Posterior vena cava (tissue), 2 donors: ENCODE data around the gene MCOLN3. TPM values are rescaled to one million over a fixed set of nuclear protein-coding genes. Genes with fewer than 3 reads are reported as not detected.
"Not testable (repeated sequence)": the region's sequence is repeated elsewhere in the genome, so short reads cannot be mapped to it uniquely, and the experiment has no call there.

ENCODE experiments used
- DNase-seq: peaks from one replicate; pipeline ENCODE4 v3.0.0-alpha.2; 2020; ENCODE audit warnings: low spot score
- intact Hi-C, 2 donors: fragments of 100-400 bp; cut with DNase I; formaldehyde crosslinking; loops; one replicate each; pipeline versions ENCODE4 v1.14.1 to v1.14.2; 2022 to 2023
- total RNA-seq, 2 donors: library from RNA; stranded (reverse); fragmentation: NEBNext Ultra II Directional; extraction: Animal tissue kit (Norgen Biotek cat#: 25700); gene quantifications; one replicate each; pipeline ENCODE4 v1.2.1, GENCODE V29; 2021
- donor health status: DM: yes; HTN: yes; CAD: no.
- donor health status: DM: yes; HTN: yes; CAD: no.

The MCOLN3 gene
- total RNA-seq, 2 donors from 2014 or later, result 0.38 to 0.46 TPM

DNA sequence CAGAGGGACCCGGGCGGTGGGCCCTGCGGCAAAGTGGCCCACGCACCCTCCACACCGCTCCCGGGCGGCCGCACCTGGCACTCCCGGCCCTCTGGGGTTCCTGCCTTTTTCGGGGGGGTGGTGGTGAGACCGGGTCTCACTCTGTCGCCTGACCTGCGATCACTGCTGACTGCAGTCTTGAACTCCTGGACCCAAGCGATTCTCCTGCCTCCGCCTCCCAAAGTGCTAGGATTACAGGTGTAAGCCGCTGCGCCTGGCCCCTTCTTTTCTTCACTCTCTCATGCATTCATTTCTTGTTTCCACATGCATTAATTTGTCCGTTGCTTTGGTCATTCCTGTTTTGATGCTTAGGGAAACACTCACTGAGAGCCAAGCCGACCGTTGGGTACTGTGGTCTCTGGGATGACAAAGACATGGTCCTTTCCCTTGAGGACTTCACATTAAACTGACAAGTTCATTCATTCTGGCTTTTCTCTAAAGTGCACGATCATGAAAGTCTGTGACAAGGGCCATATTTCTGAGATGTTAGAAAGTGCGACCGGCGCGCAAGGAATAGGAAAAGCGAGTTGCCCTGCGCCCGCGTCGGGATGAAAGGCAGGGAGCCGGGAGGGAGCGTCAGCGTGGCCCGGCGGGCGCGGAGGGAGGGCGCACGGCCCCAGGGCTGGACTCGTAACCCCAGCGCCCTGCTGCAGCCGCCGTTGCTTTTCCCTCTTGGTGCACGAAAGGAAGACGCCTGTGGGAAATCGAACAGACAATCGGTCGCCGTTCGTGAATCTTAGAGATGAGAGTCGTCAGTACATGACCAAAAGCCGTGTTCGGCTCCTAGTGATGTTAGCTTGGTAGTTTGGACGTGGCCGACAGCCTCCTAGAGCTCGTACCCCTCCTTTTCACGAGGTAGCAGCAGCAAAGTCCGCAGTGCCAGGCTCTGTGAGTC is 50.4 kb downstream of the MCOLN3 start:
- intact Hi-C loops, result no loop called here
- DNase-seq, result no peak

DNA sequence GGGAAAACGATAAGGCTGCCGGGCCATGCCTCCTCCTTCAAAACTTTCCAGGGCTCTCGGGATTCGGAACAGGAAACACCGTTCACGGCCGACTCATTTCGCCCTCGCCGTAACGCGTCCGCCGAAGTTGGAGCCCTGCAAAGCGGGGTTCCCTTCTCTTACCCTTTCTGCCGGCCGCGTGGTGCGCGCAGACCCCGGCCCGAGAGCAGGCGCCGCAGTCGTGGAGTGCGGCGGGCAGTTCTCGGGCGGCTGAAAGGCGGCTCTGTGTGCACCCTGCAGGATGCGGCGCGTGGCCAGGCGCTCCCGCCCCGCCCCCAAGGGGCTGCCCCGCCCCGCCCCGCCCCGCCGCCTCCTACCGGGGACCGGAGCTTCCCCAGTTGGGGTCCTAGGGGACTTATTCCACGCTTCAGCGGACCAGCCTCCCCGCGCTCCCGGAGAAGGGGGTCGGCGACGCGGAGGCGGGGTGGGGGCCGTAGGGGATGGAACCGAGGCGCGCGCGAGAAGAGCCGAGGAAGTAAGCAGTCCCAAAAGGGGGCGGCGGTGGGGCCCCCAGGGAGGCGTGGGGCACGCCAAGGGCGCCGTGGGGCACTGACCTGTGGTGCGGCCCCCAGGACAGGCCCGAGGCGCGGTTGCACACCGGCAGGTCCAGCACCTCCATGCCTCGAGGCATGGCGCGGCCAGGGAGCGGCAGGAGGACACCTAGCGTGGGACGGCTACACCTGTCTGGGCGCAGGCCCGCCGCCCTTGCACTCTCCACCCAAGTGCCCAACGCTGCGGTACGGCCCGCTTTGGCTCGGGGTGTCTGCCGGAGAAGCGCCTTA is 51.2 kb downstream of the MCOLN3 start, which contains the start of gene MCOLN2:
TSS of gene MCOLN2 (minus strand) at position 268 of the 821 bp plus-strand sequence. CDS start at position 27, 241 bp downstream.
- DNase-seq, result peak; percentile 79
- intact Hi-C loops, result no loop called here

GRCh38 chr1:84995484-84996334 is 52.6 kb downstream of the MCOLN3 start:
- intact Hi-C loops, result no loop called here
- no peak for DNase-seq

DNA sequence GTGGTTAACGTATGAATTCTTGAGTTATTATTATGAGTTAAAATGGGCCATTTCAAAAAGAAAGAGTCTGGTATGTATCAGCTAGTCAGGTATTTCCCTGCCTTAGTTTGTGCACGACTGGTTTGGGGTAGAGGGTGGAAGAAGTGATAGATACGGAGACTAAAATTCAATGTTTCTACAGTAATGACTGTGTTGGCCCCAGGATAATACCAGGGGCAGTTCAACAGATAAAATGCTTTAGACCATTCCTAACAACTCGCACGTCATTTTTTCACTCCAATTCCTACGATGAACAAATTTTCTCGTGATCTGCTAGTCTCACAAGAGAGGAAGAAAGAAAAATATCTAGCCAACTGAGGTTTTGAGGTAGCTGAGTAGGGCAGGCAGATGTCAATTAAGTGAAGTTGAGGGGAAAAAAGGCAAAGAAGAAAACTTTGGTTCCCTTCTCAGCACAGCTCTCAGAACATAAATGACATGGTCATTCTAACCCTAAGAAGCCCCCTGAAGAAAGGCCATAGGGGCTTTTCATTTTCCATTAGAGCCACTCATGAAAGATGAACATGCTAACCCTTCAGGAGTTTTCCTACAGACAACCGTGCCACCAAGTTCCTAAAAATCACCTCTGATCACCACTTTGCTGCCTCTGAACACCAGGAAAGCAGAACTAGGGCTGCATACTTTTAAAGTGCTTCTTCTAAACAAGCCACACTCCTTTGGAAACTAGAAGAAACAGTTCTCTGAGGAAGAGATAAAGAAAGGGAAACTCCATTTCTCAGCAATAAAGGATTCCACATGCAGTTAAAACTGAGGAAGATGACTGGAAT is 57.0 kb downstream of the MCOLN3 start:
- DNase-seq, result no peak
- intact Hi-C loops, result no loop called here

GRCh38 chr1:84988588-84988987 is 59.7 kb downstream of the MCOLN3 start:
- intact Hi-C loops, result no loop called here
- DNase-seq, result no peak

- intact Hi-C loops, DNase-seq: not testable (repeated sequence)
Measured at GRCh38 chr1:84986561-84986960, 61.7 kb downstream of the MCOLN3 start.

DNA sequence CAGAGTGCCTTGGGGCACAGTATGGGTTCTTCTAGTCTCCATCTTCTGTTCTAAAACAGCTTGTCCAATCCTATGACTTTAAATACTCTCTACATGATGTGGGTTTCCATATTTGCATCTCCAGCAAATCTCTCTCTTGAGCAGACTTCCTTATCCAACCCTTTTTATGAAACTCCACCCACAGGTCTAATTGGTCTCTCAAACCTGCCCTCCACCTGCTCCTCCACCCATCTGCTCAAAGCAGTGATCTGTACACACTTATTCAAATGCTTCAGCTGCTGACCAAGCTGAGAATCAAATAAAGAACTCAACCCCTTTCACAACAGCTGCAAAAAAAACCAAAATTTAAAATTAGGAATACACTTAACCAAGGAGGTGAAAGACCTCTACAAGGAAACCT is 62.9 kb downstream of the MCOLN3 start:
- intact Hi-C loops, result no loop called here
- no peak for DNase-seq

DNA sequence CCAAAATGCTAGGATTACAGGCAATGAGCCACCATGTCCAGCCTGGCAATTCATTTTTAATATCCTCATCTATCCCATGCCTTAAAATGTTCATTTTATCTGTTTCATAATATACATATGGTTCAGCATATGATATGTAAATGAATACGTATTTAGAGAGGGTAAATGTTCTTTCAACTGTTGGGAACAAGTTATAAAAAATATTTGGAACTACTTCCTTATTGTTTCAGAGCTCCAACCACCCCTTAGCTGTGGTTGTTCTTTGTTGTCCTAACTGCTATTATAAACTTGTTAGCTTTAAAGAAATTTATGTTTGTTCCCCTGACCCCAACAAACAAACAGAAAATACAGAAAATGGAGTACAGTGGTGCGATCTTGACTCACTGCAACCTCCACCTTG is 65.9 kb downstream of the MCOLN3 start:
- intact Hi-C loops, result no loop called here
- no peak for DNase-seq

DNA sequence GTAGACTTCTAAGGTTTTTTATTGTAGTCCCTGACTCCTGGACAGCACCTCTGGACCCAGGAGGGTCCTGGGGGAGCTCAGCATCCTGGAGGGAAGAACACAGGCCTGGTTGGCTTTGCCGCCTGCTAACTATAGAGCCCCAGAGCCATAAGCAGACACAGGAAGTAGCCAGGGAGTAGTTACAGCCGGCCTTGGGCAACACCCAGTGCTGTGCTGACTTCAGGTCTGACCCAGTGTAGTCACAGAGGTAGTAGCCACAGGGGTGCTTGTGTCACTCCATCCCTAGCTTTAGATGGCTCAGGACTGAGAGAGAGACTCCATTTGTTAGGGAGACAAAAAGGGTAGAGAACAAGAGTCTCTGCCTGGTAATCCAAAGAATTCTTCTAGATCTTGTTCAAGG is 73.3 kb downstream of the MCOLN3 start:
- no peak for DNase-seq
- intact Hi-C loops, result no loop called here

DNA sequence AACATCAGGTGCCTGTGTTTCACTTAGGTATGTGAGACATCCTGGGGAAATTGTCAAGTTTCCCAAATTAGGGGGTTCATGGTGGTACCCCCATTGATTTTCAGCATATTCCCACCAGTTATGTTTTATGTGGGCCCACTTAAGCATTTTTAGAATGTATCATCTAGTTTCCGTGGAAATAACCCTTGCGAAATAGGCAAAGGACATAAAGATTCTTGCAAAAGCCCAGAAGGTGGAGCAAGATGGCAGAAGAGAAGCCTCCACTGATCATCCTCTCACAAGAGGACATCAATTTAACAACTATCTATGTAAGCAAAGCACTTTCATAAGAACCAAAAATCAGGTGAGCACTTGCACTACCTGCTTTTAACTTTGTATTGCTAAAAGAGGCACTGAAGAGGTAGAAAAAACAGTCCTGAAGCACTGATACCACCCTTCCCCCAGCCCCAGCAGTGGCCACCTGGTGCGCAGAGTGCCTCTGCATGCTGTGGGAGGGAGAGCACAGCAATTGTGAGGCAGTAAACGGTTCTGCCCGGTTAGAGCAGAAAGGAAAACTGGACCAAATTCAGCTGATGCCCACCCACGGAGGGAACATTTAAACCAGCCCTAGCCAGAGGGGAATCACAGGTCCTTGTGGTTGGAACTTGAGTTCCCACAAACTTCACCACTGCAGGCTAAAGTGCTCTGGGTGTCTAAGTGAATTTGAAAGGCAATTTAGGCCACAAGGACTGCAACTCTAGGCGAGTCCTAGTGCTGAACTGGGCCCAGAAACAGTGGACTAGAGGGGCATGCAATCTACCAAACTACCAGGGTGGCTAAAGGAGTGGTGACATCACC is 74.6 kb downstream of the MCOLN3 start:
- intact Hi-C loops, result no loop called here
- no peak for DNase-seq

DNA sequence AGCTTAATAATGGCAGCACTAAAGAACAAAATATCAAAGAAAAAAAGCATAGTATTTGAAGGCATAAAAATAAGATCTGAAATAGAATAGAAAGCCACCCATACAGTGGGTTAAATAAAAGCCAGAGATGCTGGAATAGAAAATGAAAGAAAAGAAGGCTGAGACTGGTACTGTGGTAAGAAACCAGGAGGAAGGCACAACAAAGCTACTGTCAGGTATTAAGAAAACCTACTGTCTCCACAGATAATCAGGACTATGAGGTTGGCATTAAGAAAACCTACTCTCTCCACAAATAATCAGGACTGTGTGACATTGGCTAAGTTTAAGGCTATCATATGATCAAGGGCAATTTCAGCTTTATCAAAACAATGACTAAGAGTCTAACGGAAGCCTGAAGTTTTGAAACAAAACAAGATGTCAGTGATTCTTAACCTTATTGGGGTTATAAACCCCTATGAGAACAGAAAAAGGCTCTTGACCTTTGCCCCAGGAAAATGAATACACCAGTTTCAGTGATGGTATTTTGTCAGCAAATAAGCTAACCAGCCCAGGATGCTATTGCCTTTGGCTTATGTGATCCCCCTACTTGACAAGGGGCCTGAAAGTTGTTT is 75.8 kb downstream of the MCOLN3 start:
- DNase-seq, result no peak
- intact Hi-C loops, result no loop called here

DNA sequence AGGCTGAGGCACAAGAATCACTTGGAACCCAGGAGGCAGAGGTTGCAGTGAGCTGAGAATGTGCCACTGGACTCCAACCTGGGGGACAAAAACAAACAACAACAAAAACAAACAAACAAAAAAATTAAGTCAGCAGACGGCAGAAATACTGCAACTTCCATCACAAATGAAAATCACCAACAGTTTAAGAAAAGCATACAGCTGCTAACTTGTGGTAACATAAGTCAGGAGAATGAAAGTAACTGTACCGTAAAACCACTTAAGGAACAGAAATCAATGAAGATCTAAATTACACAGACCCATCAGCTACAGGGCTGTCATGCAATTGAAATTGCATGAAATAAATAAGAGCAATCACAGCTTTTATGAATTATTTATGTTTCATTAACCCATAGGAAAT is 76.3 kb downstream of the MCOLN3 start:
- DNase-seq, result no peak
- intact Hi-C loops, result no loop called here

GRCh38 chr1:84969489-84970250 is 78.6 kb downstream of the MCOLN3 start:
- intact Hi-C loops, result no loop called here
- no peak for DNase-seq

- no peak for DNase-seq
- intact Hi-C loops, result no loop called here
Measured at GRCh38 chr1:84968865-84969264, 79.4 kb downstream of the MCOLN3 start.

DNA sequence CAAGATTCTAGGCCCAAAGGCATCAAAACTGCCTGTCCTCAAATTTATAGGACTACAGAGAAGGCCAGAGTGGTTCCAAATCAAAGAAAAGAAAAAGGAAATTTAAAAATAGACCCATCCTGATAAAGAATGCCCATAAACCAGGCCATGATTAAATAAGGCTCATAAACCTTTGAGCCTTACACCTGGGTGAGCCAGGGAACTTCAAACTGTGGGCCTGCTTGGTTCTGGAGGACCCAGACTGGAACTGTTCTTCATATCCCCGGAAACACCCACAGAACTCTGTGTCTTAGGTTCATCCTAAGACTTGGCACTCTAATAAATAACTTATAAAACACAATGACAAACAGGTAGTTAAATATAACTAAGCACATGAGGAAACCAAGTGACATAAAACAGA is 80.2 kb downstream of the MCOLN3 start:
- intact Hi-C loops, result no loop called here
- no peak for DNase-seq
